SK-N-SH treated with all-trans-retinoic acid at 6 μM for 48 hours (cell line): Measurements from ENCODE around the gene APOA4.

Experiments used
- ARNTL ChIP-seq: fragments of 450-650 bp; formaldehyde crosslinking; IDR thresholded peaks from 2 replicates; pipeline ENCODE4 v1.5.0; 2020; ENCODE audit warnings: low read depth, mild to moderate bottlenecking, moderate library complexity, borderline replicate concordance
- CREB5 ChIP-seq: fragments of 250-450 bp; sonication (Bioruptor Pico); IDR thresholded peaks from 2 replicates; pipeline ENCODE4 v1.5.1; 2020; ENCODE audit warnings: low read depth, mild to moderate bottlenecking, moderate library complexity
- ESRRG ChIP-seq: fragments of 250-450 bp; sonication (Bioruptor Pico); IDR thresholded peaks from 2 replicates; pipeline ENCODE4 v1.6.1; 2021; ENCODE audit warnings: mild to moderate bottlenecking
- RARB ChIP-seq: fragments of 250-450 bp; sonication (Bioruptor Pico); IDR thresholded peaks from 2 replicates; pipeline ENCODE4 v1.8.0; 2021; ENCODE audit warnings: mild to moderate bottlenecking, moderate library complexity
- TCF4 ChIP-seq: fragments of 250-450 bp; sonication (Bioruptor Pico); IDR thresholded peaks from 2 replicates; pipeline ENCODE4 v1.8.0; 2021; ENCODE audit warnings: mild to moderate bottlenecking, moderate library complexity, borderline replicate concordance
- TSHZ2 ChIP-seq: fragments of 250-450 bp; sonication (Bioruptor Pico); IDR thresholded peaks from 2 replicates; pipeline ENCODE4 v1.5.0; 2020; ENCODE audit warnings: mild to moderate bottlenecking, moderate library complexity
- ZFP3 ChIP-seq: fragments of 250-450 bp; sonication (Bioruptor Pico); IDR thresholded peaks from 2 replicates; pipeline ENCODE4 v1.5.0; 2020; ENCODE audit warnings: mild to moderate bottlenecking, moderate library complexity
- ZFP30 ChIP-seq: fragments of 450-650 bp; formaldehyde crosslinking; IDR thresholded peaks from 2 replicates; pipeline ENCODE4 v1.5.0; 2022; ENCODE audit warnings: mild to moderate bottlenecking, moderate library complexity

DNA sequence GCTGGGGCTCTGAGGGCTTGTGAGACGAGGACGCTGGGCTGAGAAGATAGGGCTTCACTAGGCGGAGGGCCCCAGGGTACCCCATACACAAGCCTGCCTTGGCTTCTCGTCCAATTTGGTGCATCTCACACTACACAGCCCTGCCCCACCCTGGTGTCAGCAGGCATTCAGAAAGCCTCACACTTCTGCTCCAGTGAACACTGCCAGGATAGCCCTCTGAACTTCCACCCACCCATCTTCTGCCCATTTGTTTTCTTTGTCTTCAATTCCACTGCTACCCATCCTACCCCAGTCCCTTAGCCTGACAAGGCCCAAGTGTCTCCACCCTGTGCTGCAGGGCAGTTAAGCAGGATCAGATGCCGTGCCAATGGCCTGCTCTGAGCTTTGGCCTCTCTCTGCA, 48.4 kb downstream of the APOA4 start:
- TF ChIP-seq RARB, result no peak
- no peak for TF ChIP-seq ZFP30 (CRISPR knock-in tag)
- TF ChIP-seq CREB5 (CRISPR knock-in tag), result no peak
- no peak for TF ChIP-seq ESRRG
- TF ChIP-seq TSHZ2 (CRISPR knock-in tag), result no peak
- no peak for TF ChIP-seq ZFP3 (CRISPR knock-in tag)
- no peak for TF ChIP-seq TCF4 (CRISPR knock-in tag)
- no peak for TF ChIP-seq ARNTL (CRISPR knock-in tag)
